ENCODE results near the gene LMTK3.

The LMTK3 gene

DNA sequence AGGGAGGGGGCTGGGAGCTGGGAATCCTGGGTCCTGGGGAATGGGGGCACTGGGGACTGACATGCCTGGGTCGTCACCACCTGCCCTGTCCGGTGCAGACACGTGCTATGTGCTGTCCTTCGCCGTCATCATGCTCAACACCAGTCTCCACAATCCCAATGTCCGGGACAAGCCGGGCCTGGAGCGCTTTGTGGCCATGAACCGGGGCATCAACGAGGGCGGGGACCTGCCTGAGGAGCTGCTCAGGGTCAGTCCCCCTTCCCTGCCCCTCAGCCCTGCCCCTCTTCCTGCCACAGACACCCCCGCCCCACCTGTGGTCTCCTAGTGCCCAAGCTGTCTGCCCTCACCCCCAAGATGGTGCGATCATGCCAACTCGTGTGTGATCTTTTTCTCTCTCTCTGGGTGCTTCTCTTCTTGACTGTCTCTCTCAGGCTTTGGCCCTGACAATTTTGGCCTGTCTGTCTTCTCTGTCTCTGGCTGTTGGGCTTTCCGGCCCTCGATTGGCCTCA lies 37.5 kb downstream of the LMTK3 start:
- no peak overlapping the region for H3K27ac ChIP-seq
- no peak for TF ChIP-seq ZFX (IDR thresholded peaks at IDR 0.05)
- no peak for TF ChIP-seq CTCF (conservative IDR thresholded peaks at IDR 0.05)

DNA sequence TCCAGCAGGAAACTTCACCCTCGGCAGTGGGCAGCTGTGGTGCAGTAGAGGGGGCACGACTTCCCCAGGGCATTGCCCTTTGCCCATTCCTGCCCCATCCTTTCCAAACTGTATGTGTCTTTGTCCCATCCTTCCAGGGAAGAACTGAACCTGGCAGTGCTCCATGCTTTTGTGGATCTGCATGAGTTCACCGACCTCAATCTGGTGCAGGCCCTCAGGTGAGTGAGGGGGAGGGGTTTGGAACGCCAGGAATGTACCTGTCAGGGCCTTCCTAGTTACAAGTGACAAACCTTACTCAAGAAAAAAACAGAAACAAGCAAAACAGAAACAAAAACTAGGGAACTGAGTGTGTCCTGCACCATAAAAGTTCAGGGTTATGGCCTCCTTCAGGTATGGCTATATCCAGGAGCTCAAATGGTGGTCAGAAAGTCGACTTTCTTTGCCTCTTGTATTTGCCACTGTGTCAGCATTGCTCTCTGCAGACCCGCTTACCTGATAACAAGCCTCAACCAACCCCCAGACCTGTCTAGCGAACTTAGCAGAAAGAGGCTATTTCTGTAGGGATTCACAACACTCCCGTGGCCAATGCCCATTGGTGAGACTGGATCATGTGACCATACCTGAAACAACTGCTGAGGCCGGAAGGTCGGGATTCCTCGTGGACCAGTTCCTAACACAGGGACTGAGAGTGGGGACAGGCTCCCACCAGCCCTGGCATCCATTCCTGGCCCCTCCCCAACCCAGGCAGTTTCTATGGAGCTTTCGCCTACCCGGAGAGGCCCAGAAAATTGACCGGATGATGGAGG lies 38.3 kb downstream of the LMTK3 start:
- no peak overlapping the region for H3K27ac ChIP-seq
- TF ChIP-seq ZFX (IDR thresholded peaks at IDR 0.05) (no peak), CTCF (conservative IDR thresholded peaks at IDR 0.05) (no peak)

DNA sequence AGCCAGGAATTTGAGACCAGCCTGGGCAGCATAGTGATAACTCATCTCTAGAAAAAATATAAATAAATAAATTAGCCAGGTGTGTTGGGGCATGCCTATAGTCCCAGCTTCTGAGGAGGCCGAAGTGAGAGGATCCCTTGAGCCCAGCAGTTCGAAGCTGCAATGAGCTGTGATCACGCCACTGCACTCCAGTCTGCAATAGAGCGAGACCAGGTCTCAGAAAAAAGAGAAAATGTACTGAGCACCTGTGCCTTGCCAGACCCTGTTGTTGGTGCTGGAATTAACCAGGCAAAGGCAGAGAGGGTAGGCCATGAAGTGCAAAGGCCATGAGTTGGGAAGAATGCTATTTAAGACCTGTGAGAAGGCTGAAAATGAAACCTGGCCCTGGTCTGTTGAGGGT lies 39.8 kb downstream of the LMTK3 start:
- TF ChIP-seq CTCF (conservative IDR thresholded peaks at IDR 0.05) (no peak), ZFX (IDR thresholded peaks at IDR 0.05) (no peak)
- no peak overlapping the region for H3K27ac ChIP-seq

GRCh38 chr19:48470856-48471255 lies 40.8 kb downstream of the LMTK3 start:
- no peak for TF ChIP-seq ZFX (IDR thresholded peaks at IDR 0.05)
- TF ChIP-seq CTCF (conservative IDR thresholded peaks at IDR 0.05): no peak
- H3K27ac ChIP-seq: no peak overlapping the region

- TF ChIP-seq ZFX (IDR thresholded peaks at IDR 0.05) (no peak), CTCF (conservative IDR thresholded peaks at IDR 0.05) (no peak)
- peak overlapping the region; percentile 92 for H3K27ac ChIP-seq
These were observed 41.5 kb downstream of the LMTK3 start for GRCh38 chr19:48469934-48470680.

- H3K27ac ChIP-seq: peak within 1 kb of the TSS; percentile 92
- TF ChIP-seq ZFX (IDR thresholded peaks at IDR 0.05): no peak
- TF ChIP-seq CTCF (conservative IDR thresholded peaks at IDR 0.05): no peak
These were observed 42.2 kb downstream of the LMTK3 start, which contains the start of gene CYTH2 for GRCh38 chr19:48469289-48469881. CYTH2 (plus strand) TSS chr19:48469369; CDS start chr19:48469508, 139 bp downstream.

Measured in C4-2B (cell line).